NCI-H2171 (cell line): Measurements from ENCODE around the gene CAPN1.
"Not testable (repeated sequence)": the region's sequence is repeated elsewhere in the genome, so short reads cannot be mapped to it uniquely, and the experiment has no call there.

Source experiments
- DNase-seq: peaks from one replicate; lab custom pipeline; 2025; lab: John Stamatoyannopoulos, UW

Gene CAPN1

DNA sequence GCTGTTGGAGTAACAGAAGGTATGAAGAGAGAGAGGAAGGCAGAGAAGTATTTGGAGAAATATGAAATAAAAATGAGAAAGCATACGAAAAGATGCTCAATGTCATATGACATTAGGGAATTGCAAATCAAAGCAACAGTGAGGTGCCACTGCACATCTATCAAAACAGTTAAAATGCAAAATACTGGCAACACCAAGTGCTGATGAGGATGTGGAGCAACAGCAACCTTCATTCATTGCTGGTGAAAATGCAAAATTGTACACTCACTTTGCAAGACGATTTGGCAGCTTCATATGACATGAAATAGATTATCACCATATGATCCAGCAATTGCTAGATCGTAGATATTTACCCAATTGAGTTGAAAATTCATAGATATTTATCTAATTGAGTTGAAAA, 21.1 kb upstream of the CAPN1 start:
- no peak for DNase-seq

DNA sequence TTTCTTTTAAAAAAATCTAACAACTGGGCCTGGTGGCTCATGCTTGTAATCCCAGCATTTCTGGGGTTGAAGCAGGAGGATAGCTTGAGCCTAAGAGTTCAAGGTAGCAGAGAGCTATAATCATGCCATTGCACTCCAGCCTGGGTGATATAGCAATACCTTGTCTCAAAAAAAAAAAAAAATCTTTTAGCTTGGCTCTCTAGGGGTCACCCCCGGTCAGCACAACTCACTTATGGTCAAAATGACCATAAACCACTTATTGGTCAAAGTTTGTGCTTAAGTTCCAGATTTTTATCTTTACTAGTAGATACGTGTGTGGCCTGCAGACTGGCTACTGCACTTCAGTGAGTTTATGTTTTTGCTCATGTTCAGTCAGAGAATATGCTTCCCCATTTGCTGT, 18.0 kb upstream of the CAPN1 start:
- no peak for DNase-seq

DNA sequence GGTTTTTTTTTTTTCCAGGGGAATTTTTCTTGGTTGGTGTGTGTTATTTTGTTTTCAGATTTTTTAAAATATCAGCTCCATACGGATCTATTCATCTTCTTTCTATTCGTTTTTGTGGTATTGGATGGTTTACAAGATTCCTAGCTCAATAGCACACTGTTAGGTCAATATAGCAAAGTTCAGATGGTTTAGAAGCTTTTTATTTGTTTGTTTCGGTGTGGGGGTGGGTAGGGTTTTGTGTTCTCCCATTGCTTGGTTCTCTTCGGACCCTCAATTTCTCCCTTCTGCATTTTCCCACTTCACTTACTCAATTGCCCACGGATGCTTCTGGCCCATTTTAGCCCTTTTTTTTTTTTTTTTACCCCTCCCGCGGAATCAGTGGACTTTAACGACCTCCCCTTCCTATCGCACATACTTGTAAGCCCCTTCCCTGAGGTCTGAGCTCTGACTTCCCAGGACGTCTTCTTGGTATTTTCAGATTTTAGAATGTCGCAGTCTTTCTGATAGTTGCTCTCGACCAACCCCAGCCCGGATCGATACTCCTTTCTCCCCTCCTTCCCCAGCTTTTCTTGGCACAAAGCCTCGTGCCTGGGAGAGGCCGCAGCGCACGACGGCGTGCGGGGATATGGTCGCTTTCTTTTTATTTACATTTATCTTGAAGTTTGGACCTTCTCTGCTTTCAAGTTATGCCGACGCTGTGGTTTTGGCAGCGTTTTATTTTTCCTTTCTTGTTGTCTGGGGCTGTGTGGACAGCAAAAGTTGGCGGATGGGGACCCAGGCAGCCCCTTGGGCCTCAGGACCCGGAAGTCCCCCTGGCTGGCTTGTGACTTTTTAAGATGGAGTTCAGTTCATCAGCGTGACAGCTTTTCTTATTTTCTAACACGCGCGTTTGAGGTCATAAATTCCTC, 16.1 kb upstream of the CAPN1 start:
- no peak for DNase-seq

- DNase-seq: no peak
Measured at GRCh38 chr11:65166893-65167292, 14.8 kb upstream of the CAPN1 start.

DNA sequence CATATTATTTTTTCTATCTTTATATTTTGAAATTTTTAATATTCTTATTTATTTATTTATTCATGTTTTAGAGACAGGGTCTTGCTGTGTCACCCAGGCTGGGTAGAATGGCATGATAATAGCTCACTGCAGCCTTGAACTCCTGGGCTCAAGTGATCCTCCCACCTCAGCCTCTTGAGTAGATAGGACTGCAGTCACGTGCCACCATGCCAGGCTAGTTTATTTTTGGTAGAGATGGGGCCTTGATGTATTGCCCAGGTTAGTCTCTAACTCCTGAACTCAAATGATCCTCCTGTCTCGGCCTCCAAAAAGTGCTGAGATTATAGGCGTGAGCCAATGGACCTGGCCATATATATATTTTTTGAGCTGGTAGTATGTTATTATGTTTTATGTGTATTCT, 14.1 kb upstream of the CAPN1 start:
- no peak for DNase-seq

DNA sequence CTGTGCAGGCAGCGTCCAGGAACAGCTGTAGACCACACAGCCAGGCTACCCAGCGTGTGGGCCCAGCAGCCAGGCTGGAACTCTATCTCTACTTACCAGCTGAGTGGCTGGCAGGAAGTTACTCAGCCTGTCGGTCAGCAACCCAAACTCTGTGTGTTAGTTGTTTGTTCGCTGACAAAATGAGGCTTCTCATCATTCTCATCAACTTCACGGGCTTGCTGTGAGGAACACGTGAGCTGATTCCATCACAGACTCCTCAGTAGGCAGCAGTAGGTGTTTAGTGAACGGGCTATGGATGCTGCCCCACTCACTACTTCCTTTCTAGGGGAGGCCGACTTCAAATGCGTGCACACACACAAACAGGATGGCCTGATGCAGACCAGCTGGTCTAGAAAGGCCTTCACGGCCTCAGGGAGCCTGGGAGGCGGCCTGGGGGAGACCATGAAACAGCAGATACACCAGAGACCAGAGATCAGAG, 12.5 kb upstream of the CAPN1 start:
- no peak for DNase-seq

DNA sequence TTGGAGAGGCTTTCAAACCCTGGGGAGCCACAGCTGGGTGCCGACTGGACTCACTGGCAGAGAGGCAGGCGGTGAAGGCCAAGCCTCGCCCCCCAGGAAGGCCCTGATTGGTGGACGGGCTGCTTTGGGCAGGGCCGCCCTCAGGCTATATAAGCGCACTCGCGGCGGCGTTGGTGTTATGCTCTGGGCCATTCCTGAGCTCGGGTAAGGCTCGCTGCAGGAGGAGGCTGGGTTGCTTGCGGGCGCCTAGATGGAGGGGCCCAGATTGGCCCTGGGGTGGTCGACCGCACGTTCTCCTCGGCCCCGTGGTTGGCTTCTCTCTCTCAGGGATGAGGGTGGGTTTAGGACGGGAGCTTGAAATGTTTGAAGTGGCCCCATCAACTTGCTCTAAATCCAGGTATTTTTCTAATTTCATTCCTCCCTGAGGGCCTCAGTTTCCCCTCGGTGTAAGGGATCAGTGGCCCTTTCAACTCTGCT, 11.6 kb upstream of the CAPN1 start, which contains the start of gene SPDYC:
TSS of gene SPDYC (plus strand) at position 176 of the 477 bp plus-strand sequence. CDS start 1,125 bp downstream, outside the sequence.
- DNase-seq: no peak

- DNase-seq: no peak
Measured at GRCh38 chr11:65172600-65172999, 9.1 kb upstream of the CAPN1 start.

DNA sequence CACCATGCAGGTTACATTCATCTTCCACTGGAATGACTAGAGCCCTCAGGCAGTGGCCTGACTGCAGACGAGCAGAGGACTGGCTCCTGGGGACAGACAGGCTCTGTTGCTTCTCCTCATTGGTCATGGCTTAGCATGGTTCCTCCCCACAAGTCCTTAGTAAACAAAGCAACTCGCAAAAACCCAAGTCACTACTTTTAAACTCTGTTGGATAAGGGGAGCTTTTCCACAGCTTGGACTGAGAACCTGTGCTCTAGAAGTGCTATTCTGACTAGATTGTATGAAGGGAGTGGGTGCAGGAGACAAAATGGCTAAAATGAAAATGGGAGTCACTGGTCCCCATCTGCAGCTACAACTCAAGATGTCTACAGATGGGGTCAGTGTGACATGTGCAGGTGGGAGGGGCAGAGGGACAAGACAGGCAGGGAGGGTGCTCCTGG, 7.1 kb upstream of the CAPN1 start:
- not testable (repeated sequence) for DNase-seq

- peak; percentile 62 for DNase-seq
Measured at GRCh38 chr11:65180877-65181568, 705 bp upstream of the CAPN1 start.

DNA sequence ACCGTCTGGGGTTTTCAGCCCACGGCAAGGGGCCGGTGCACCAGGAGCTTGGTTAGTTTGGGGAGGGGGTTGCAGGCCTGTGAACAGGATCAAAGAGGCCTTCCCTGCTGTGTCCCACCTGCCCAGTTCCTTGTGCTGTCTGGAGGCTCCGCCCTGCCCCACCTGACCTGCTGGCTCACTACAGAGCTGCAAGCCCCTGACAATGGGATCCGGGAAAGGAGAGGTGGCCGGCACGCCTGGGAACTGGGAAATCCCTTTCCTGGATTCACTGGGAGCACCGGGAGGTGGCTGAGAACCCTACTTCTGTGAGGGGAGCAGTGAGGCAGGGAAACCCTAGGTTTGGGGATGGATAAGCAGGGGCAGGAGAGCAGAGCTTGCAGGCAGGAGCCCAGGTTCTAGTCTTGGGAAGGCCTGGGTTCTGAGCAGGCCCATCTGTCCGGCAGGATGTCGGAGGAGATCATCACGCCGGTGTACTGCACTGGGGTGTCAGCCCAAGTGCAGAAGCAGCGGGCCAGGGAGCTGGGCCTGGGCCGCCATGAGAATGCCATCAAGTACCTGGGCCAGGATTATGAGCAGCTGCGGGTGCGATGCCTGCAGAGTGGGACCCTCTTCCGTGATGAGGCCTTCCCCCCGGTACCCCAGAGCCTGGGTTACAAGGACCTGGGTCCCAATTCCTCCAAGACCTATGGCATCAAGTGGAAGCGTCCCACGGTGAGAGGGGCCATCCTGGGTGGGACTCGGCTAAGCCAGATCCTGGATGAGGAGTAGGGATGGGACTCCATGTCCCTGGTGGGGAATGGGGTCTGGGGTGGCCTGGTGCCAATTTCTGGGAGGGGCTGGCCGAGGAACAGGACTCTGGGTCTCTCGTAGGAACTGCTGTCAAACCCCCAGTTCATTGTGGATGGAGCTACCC, 786 bp downstream of the CAPN1 start:
- peak; percentile 22 for DNase-seq

DNA sequence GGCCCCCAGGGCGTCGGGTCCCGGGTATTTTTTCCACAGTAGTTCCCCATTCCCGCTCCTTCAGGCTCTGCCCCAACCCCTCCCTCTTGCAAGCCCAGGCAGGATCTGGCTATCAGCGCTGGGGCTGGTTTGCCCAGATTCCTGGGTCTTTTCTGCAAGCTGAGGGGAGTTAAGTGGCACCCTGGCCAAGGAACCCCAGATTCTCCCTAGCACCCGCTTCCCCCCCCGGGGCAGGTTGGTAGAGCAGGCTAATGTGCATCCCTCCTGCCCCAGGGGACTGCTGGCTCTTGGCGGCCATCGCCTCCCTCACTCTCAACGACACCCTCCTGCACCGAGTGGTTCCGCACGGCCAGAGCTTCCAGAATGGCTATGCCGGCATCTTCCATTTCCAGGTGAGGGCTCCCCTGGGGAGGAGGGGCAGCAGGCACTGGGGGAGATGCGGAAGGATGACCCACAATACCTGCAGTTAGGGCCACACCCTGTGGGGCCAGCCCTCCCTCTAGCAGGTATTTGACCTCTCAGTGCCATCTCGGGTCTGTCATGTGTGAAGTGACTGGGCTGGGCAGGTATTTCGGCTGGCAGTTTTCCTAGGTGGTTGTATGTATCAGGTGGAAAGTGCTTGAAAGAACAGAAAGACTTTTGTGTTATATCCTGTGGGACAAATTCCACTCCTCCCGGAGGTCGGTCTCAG, 1.6 kb downstream of the CAPN1 start:
- DNase-seq: no peak

DNA sequence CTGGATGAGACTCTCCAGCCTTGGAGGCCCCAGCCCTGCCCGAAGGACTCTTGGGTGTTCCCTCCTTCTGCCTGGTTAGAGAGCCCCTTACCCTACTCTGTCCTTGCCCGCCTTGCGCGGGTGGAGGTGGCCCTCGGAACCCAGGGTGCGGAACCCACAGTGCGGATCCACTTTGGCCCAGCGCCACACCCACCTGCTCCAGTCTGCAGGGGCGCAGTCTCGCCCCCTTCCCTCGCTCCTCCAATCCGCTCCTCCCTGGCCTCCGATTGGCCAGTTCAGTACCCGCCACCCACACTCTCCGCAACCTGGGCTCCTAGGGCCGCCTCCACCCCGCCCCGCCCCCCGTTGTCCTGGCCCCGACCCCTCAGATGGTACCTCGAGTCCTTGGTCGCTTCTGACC, 2.4 kb downstream of the CAPN1 start:
- no peak for DNase-seq

DNA sequence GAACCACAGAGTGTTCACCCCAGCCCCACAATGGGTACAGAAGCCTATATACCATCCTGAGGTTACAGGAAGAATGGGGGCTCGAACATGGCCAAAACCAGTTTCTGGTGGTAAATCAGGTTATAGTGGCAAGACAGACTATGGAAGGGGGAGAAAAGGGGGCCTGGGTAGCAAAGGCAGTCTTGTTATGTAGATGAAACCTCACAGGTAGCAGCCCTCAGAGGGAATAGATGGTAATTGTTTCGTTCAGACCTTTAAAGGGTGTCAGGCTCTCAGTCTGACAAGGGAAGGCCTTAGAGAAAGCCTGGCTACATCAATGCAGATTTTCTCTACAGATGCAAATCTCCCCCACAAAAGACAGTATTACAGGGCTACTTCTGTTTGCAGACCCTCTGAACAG, 3.4 kb downstream of the CAPN1 start:
- no peak for DNase-seq

DNA sequence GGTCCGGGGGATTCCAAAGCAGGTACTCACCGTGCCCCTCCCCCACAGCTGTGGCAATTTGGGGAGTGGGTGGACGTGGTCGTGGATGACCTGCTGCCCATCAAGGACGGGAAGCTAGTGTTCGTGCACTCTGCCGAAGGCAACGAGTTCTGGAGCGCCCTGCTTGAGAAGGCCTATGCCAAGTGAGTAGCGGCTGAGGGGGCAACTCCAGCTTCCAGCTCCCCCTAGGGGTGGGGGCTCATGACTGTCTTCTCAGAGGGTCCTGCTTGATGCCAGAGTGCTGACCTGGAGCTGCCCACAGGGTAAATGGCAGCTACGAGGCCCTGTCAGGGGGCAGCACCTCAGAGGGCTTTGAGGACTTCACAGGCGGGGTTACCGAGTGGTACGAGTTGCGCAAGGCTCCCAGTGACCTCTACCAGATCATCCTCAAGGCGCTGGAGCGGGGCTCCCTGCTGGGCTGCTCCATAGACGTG, 4.2 kb downstream of the CAPN1 start:
- DNase-seq: no peak

GRCh38 chr11:65186701-65187100, 5.0 kb downstream of the CAPN1 start:
- no peak for DNase-seq

GRCh38 chr11:65187146-65187675, 5.5 kb downstream of the CAPN1 start:
- no peak for DNase-seq

- no peak for DNase-seq
Measured at GRCh38 chr11:65187971-65188461, 6.3 kb downstream of the CAPN1 start.

DNA sequence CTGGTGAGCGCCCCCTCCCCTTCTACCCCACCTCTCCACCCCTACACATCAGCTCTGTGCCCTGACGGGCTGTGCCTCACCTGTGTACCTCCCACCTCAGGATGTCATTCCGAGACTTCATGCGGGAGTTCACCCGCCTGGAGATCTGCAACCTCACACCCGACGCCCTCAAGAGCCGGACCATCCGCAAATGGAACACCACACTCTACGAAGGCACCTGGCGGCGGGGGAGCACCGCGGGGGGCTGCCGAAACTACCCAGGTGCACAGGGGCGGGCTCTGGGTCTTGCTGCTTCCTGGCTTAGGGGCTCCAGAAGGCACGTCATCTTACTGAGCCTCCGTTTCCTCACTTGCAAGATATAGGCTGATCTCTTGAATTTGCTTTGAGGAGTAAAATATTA, 6.8 kb downstream of the CAPN1 start:
- DNase-seq: no peak

- no peak for DNase-seq
Measured at GRCh38 chr11:65189191-65189590, 7.5 kb downstream of the CAPN1 start.

- no peak for DNase-seq
Measured at GRCh38 chr11:65194564-65194963, 12.8 kb downstream of the CAPN1 start.
